HEK293T (cell line): ENCODE data around the gene B3GALT5.

Experiments
- CTCF ChIA-PET: fragments of 350-600 bp; formaldehyde crosslinking; extraction: SDS; loops from one replicate; lab custom pipeline; 2021; ENCODE audit warnings: antibody characterized with exemption, inconsistent platforms; lab: Yijun Ruan, JAX
- POLR2A ChIA-PET: fragments of 350-600 bp; formaldehyde crosslinking; extraction: SDS; loops from one replicate; lab custom pipeline; 2020; ENCODE audit warnings: antibody characterized with exemption, inconsistent platforms; lab: Yijun Ruan, JAX
- DNase-seq: peaks from one replicate; pipeline ENCODE4 v3.0.0; 2012; ENCODE audit warnings: mixed read lengths; ENCODE audit errors: extremely low spot score
- ARNT ChIP-seq: fragments of 450-650 bp; IDR thresholded peaks from 2 replicates; pipeline ENCODE4 v1.6.1; 2017; ENCODE audit warnings: mild to moderate bottlenecking
- BHLHE40 ChIP-seq: fragments of 450-650 bp; IDR thresholded peaks from 2 replicates; pipeline ENCODE4 v1.6.1; 2016; ENCODE audit warnings: mild to moderate bottlenecking, moderate library complexity, borderline replicate concordance
- CTBP1 ChIP-seq: fragments of 450-650 bp; IDR thresholded peaks from 2 replicates; pipeline ENCODE4 v1.6.1; 2016; ENCODE audit warnings: borderline replicate concordance
- ELF4 ChIP-seq: fragments of 450-650 bp; IDR thresholded peaks from 2 replicates; pipeline ENCODE4 v1.6.1; 2017; ENCODE audit warnings: antibody characterized with exemption
- FOXA1 ChIP-seq: fragments of 450-650 bp; IDR thresholded peaks from 2 replicates; pipeline ENCODE4 v1.6.1; 2016; ENCODE audit warnings: mild to moderate bottlenecking
- FOXK2 ChIP-seq: fragments of 450-650 bp; IDR thresholded peaks from 2 replicates; pipeline ENCODE4 v1.6.1; 2016; ENCODE audit warnings: mild to moderate bottlenecking
- FOXM1 ChIP-seq: fragments of 450-650 bp; IDR thresholded peaks from 2 replicates; pipeline ENCODE4 v1.6.1; 2017; ENCODE audit warnings: mild to moderate bottlenecking, borderline replicate concordance
- HDGF ChIP-seq: fragments of 450-650 bp; IDR thresholded peaks from 2 replicates; pipeline ENCODE4 v1.6.1; 2017; ENCODE audit warnings: antibody characterized with exemption, borderline replicate concordance
- L3MBTL2 ChIP-seq: fragments of 450-650 bp; conservative IDR thresholded peaks from 2 replicates; pipeline ENCODE4 v1.6.1; 2016; ENCODE audit warnings: mild to moderate bottlenecking
- LEF1 ChIP-seq: fragments of 450-650 bp; IDR thresholded peaks from 2 replicates; pipeline ENCODE4 v1.6.1; 2017; ENCODE audit warnings: mild to moderate bottlenecking, borderline replicate concordance
- NFRKB ChIP-seq: fragments of 450-650 bp; IDR thresholded peaks from 2 replicates; pipeline ENCODE4 v1.6.1; 2016; ENCODE audit warnings: mild to moderate bottlenecking, moderate library complexity
- SP1 ChIP-seq: fragments of 450-650 bp; IDR thresholded peaks from 2 replicates; pipeline ENCODE4 v1.6.1; 2017
- SUZ12 ChIP-seq: fragments of 450-650 bp; IDR thresholded peaks from 2 replicates; pipeline ENCODE4 v1.6.1; 2016; ENCODE audit warnings: mild to moderate bottlenecking
- TARDBP ChIP-seq: fragments of 450-650 bp; IDR thresholded peaks from 2 replicates; pipeline ENCODE4 v1.6.1; 2016
- ZNF384 ChIP-seq: fragments of 450-650 bp; IDR thresholded peaks from 2 replicates; pipeline ENCODE4 v1.6.1; 2016
- TF ChIP-seq, protein P1 (sequence below): fragments of 450-650 bp; IDR thresholded peaks from 2 replicates; pipeline ENCODE4 v1.6.1; 2016

B3GALT5 gene

DNA sequence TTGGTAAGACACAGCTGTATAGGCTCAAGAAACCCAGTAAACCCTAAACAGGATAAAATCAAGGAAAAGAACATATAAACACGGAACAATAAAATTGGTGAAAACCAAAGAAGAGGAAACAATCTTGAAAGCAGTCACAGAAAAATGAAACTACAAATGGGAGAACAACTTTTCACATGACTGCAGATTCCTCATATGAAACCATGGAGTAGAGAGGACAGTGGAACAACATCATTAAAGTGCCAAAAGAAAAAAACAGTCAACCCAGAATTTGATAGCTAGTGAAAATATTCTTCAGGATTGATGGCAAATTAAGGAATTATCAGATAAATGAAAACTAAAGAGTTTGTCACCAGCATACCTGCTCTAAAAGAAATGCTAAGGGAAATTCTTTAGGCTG is 23.9 kb upstream of the B3GALT5 start:
- POLR2A ChIA-PET = no interaction called here
- no peak for DNase-seq
- CTCF ChIA-PET = no interaction called here
- no peak for TF ChIP-seq ARNT
- no peak for TF ChIP-seq L3MBTL2
- no peak for TF ChIP-seq SUZ12
- no peak for TF ChIP-seq CTBP1
- TF ChIP-seq ZNF384 = no peak
- TF ChIP-seq FOXM1 = no peak
- TF ChIP-seq FOXK2 = no peak
- no peak for TF ChIP-seq SP1
- TF ChIP-seq ELF4 = no peak
- no peak for TF ChIP-seq HDGF

DNA sequence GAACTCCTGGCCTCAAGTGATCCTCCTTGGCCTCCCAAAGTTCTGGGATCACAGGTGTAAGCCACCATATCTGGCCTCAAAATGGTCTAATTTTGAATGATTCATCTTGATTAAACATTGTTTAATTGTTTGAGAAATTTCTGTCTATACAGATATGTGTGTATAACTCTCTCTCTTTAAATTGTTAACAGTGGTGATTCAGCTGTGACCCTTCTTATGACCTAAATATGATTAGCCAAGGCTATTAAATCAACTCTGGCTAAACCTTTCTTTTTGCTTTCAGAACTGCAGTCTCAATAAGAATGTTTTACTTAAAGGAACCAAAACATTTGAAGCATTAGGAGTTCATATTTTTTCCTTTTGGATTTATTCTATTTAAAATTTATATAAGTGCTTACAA is 19.2 kb upstream of the B3GALT5 start:
- TF ChIP-seq SP1 (no peak), ARNT (no peak), LEF1 (no peak), FOXA1 (no peak), FOXK2 (no peak), NFRKB (no peak), SUZ12 (no peak), L3MBTL2 (no peak), HDGF (no peak), CTBP1 (no peak), ELF4 (no peak), FOXM1 (no peak), BHLHE40 (no peak)
- POLR2A ChIA-PET = no interaction called here
- no peak for DNase-seq
- CTCF ChIA-PET = no interaction called here

DNA sequence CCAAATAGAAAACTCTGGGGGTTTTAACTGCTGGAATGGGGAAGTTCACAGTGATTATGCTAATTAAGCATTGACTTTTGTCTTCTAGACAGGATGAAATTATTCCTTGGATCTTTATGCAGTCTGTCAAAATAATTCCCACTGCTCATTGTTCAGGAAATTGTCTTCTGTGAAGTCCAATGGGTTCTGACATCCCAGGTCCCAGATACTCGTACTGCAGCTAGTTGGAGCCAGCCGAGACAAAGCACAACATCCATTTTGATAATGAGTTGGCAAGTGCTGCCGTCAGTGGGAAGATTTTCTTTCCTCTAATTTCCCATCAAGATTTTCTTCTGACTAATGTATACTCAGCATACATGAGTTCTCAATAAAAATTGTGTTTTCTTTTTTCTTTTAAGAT is 17.3 kb upstream of the B3GALT5 start:
- ChIA-PET CTCF (interaction anchor here (0.7 kb wide), 1 partner anchor 15 kb away, joined by 3 read pairs; no protein-coding TSS in a partner anchor), POLR2A (no interaction called here)
- no peak for TF ChIP-seq ARNT
- TF ChIP-seq HDGF = no peak
- TF ChIP-seq SUZ12 = no peak
- no peak for TF ChIP-seq L3MBTL2
- TF ChIP-seq ZNF384 = no peak
- no peak for TF ChIP-seq ELF4
- TF ChIP-seq CTBP1 = no peak
- TF ChIP-seq BHLHE40 = no peak
- no peak for TF ChIP-seq LEF1
- TF ChIP-seq, protein P1, sequence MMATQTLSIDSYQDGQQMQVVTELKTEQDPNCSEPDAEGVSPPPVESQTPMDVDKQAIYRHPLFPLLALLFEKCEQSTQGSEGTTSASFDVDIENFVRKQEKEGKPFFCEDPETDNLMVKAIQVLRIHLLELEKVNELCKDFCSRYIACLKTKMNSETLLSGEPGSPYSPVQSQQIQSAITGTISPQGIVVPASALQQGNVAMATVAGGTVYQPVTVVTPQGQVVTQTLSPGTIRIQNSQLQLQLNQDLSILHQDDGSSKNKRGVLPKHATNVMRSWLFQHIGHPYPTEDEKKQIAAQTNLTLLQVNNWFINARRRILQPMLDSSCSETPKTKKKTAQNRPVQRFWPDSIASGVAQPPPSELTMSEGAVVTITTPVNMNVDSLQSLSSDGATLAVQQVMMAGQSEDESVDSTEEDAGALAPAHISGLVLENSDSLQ = no peak
- DNase-seq = no peak

DNA sequence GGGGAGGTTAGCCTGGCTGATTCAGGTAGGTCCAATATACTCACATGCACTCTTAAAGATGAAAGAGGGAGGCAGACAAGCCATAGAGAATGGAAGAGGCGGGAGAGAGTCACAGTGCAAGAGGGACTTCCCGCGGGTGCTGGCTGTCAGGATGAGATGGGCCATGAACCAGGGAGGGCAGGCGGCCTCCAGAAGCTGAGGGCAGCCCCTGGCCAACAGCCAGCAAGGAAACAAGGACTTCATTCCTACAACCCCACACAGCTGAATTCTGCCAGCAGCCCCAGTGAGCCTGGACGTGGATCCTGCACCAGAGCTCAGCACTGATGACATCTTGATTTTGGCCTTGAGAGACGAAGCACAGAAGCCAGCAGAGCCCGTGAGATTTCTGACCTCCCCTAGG is 15.1 kb upstream of the B3GALT5 start:
- DNase-seq = no peak
- POLR2A ChIA-PET = no interaction called here
- CTCF ChIA-PET = no interaction called here
- TF ChIP-seq FOXM1 (no peak), TARDBP (no peak), SP1 (no peak), LEF1 (no peak), ELF4 (no peak), L3MBTL2 (no peak), FOXK2 (no peak)

DNA sequence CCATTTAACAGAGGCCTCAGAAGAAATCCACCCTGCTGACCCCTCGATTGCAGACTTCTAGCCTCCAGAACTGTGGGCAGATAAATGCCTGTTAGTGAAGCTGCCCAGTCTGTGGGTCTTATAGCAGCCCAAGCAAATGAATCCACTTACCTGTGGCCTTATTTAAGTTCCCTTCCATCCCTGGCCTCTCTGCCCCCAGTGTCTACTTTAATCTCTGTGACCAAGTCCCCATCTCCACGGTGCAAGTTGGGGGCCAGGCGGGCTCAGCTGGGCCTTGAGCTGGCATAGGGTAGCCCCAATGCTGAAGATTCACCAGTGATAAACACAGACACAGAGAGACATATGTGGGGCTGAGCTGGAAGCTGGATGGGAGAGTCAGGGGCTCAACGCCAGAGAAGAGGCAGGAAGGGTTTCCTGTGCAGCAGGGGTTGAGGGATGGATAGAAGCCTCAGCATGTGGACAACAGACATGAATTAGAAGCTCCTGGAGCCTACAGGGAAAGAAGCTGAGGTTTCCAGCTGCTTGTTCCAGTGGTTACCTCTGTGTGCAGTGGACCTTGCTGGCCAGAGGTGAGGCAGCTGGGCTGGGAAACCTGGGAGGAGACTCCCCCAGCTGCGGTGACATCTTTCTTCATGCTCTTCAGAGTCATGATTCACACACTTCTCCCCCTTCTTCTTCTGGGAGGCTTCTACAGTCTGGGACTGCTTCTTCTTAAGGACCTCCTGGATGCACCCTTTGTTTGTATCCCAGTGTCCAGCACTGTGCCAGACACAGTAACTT is 13.4 kb upstream of the B3GALT5 start:
- POLR2A ChIA-PET = no interaction called here
- CTCF ChIA-PET = no interaction called here
- DNase-seq = no peak
- TF ChIP-seq FOXA1 = no peak

DNA sequence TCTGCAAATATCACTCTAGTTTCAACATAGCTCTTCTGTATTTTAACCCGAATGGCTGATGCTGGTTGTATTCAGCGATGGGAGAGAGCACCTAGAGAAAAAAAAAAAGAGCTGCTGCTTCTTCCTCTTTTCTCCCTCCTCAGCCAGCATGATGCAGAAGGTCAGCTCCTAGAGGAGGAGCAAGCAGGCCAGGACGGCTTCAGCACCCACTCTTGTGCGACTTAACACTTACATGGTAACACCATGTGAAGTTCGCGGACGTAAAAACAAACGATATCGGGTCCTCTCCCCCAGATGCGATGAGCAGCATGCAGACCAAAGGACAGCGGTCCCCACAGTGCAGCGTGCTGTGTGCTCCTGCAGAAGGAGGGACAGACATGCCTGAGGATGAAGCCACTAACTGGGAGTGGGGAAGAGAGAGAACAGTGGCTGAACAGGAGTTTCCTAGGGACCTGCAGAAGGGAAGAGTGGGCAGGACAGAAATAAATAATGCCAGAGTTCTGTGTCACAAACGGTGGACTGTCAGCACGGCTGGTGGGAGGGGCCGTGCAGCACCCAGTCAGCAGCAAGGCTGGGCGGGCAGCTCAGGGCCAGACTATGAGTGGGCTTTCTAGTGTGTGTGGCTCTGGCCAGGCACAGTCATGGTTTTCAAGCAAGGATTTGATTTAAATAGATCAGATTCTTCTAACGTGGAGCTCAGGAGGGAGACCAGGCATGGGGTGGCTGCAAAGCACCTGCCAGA is 11.4 kb upstream of the B3GALT5 start:
- ChIA-PET POLR2A (no interaction called here), CTCF (interaction anchor here (0.7 kb wide), 1 partner anchor 151 kb away, joined by 3 read pairs; no protein-coding TSS in a partner anchor)
- DNase-seq = no peak
- TF ChIP-seq TARDBP (no peak), CTBP1 (no peak), L3MBTL2 (no peak), FOXA1 (no peak), SUZ12 (no peak), NFRKB (no peak)

DNA sequence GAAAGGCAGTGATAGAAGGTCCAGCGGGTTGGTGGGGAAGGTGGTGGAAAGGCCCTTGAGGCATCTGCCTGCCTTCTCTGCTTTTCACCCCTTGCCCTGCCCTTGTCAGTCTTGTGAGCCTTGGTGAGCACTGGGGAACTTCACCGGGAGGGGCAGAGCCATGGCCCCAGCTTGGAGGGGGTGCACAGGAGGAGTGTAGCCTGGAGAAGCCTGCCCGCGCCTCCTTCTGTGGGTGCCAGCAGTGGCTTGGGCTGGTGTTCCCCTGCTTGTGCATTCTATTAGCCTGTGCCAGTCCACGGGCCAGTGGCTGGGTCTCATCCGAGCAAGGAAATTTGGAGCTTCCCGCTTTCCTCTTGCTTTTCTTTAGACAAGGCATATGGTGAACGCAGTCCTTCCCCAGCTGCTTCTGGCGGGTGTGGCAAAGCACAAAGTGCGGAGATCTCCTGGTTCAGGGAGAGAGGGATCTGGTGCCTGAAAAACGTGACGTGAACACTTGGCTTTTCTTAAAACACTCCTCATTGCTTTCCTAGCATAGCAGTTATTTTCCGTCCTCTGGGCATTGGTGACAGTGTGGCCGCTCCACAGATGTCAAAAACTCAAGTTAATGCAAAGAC is 10.6 kb upstream of the B3GALT5 start:
- ChIA-PET CTCF (no interaction called here), POLR2A (no interaction called here)
- no peak for TF ChIP-seq SP1
- no peak for TF ChIP-seq ARNT
- no peak for DNase-seq

DNA sequence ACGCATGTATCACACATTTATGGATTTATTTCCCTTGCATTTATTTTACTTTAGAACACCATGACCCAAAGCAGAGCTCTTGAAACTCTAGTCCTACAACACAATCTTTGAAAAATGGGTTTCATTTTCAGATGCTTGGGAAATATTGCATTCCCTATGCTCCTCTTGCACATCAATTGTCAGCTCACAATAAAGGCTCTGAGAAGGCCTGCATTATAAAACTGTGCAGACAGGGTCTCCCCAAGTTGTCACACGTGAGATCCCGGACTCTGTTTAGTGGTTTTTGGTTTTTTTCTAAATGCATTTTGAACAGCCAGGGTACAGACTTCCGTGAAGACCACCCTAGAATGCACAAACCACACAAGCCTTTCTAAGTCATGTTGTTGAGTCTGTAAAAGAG is 9.9 kb upstream of the B3GALT5 start:
- no peak for TF ChIP-seq ELF4
- TF ChIP-seq SP1 = no peak
- TF ChIP-seq FOXM1 = no peak
- TF ChIP-seq NFRKB = no peak
- TF ChIP-seq L3MBTL2 = no peak
- no peak for TF ChIP-seq BHLHE40
- TF ChIP-seq HDGF = no peak
- no peak for TF ChIP-seq ZNF384
- ChIA-PET POLR2A (no interaction called here), CTCF (interaction anchor here (0.7 kb wide), 1 partner anchor 440 kb away, joined by 4 read pairs; no protein-coding TSS in a partner anchor)
- DNase-seq = no peak
